Small intestine (tissue), 7 donors: Measurements from ENCODE around the gene LZTS2. TPM values are rescaled to one million over a fixed set of nuclear protein-coding genes. Genes with fewer than 3 reads are reported as not detected.

ENCODE experiments used
- DNase-seq, 2 donors: peaks; one replicate each; pipeline versions ENCODE4 v3.0.0 to v3.0.0-alpha.2; 2013
- FAIRE-seq: peaks from 2 replicates; lab custom pipeline; 2012; peaks lifted over from hg19 to GRCh38; lab: Jason Lieb, UNC
- H3K27ac ChIP-seq, 3 donors: one replicate each; pipeline ENCODE4 v1.5.1; 2013; ENCODE audit warnings: low read length in 2 of 3, mild to moderate bottlenecking in 2 of 3, control low read depth in 1 of 3, inconsistent platforms in 1 of 3, low read depth in 1 of 3, moderate library complexity in 1 of 3
- H3K27me3 ChIP-seq, 3 donors: one replicate each; pipeline ENCODE4 v1.6.1; 2013; ENCODE audit warnings: low read length in 3 of 3, inconsistent platforms in 1 of 3; ENCODE audit not compliant: control insufficient read depth in 3 of 3, insufficient read depth in 3 of 3
- H3K36me3 ChIP-seq, 3 donors: one replicate each; pipeline ENCODE4 v1.6.1; 2013; ENCODE audit warnings: low read length in 3 of 3, inconsistent platforms in 1 of 3, low read depth in 1 of 3, mild to moderate bottlenecking in 1 of 3, moderate library complexity in 1 of 3; ENCODE audit not compliant: control insufficient read depth in 3 of 3, insufficient read depth in 2 of 3
- H3K4me1 ChIP-seq, 3 donors: one replicate each; pipeline ENCODE4 v1.6.1; 2013; ENCODE audit warnings: low read length in 2 of 3, inconsistent platforms in 1 of 3, low read depth in 1 of 3, mild to moderate bottlenecking in 1 of 3, moderate library complexity in 1 of 3; ENCODE audit not compliant: control insufficient read depth in 3 of 3, insufficient read depth in 2 of 3
- H3K4me3 ChIP-seq, 3 donors: one replicate each; pipeline ENCODE4 v1.5.1; 2013; ENCODE audit warnings: low read length in 3 of 3, control low read depth in 1 of 3, inconsistent platforms in 1 of 3, low read depth in 1 of 3, mild to moderate bottlenecking in 1 of 3, moderate library complexity in 1 of 3
- H3K9me3 ChIP-seq, 2 donors: one replicate each; pipeline ENCODE4 v1.6.1; 2013; ENCODE audit warnings: low read depth in 1 of 2, low read length in 1 of 2; ENCODE audit not compliant: control insufficient read depth in 2 of 2, insufficient read depth in 1 of 2
- WGBS, 3 donors: extraction: QIAGEN DNeasy Blood & Tissue Kit; methylation state at CpG; one replicate each; pipeline ENCODE4 v1.1.7; 2013; 5-methylcytosine and 5-hydroxymethylcytosine counted together
- polyA plus RNA-seq, 4 donors: library from polyadenylated mRNA; stranded (reverse) in 3 of 4; unstranded in 1 of 4; fragments of 200-250 nt in 3 of 4; fragments of 120-200 nt in 1 of 4; gene quantifications; one replicate each; pipeline versions ENCODE4 v1.2.1 to v1.2.3, GENCODE V29; 2013
- donor health status: healthy with polysubstance abuse.
- donor health status: control.
- donor health status: control.
- donor health status: Bipolar disorder and iron deficiency.
- donor health status: healthy.

Gene LZTS2
- polyA plus RNA-seq, 4 donors, result 13.6 to 59.6 (median 29.0) TPM

DNA sequence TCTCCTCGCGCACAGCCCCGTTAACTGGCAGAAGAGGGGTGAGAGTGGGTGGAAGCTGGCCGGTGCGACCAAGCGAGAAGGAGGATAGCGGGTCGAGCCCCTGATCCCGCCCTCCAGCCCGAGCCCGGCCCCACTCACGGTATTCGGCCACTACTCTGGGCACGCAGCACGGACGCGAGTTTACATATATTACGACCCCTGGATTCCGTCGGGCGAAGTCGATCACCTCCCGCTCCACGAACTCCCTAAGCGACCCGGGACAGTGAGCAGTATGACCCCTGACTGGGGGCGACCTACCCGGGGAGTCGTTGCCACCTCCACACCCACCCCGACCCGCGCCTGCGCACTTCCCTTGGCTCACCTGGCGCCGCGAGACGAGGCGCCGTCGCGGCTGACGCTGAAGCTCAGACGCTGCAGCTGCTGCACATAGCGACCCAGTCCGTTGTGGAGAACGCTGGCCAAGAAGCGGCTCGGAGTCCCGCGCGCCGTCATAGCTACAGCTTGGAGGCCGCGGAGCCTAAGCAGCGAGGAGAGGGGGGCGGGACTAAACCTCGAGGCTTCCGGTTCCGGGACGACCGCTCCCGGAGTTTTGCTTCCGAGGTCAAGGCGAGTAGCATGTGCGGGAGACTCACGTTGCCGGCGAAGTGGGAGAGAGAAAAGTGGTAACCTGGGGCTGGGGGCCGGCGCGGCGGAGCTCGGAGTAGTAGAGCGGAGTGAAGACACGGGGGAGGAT lies 12.5 kb upstream of the LZTS2 start, which contains the start of the genes MRPL43 and TWNK:
Gene MRPL43, minus strand, starts transcription at position 546 of the 733 bp plus-strand sequence. Its CDS starts 54 bp downstream, at position 492.
Gene TWNK, plus strand, starts transcription at position 592 of the 733 bp plus-strand sequence. CDS start 668 bp downstream, outside the sequence.
- Histone ChIP-seq H3K9me3 (no peaks in the 10 kb centered on the region), H3K27ac (peak within 1 kb of the TSS; percentile 67 to 83 (median 77)), H3K4me1 (peaks cover 3 to 28% (median 5%) of the 10 kb centered on the region in 3 donors), H3K36me3 (peaks cover 2 to 77% (median 4%) of the 10 kb centered on the region in 3 donors), H3K27me3 (no peaks in the 10 kb centered on the region), H3K4me3 (peak within 1 kb of the TSS; percentile 80 to 92 (median 89))
- DNase-seq, result peak; percentile 84 to 94
- WGBS, 3 donors, result 0 to 1% (median 1%) methylated on average over 61 to 75 of the region's 75 CpGs
- FAIRE-seq, result no peak

DNA sequence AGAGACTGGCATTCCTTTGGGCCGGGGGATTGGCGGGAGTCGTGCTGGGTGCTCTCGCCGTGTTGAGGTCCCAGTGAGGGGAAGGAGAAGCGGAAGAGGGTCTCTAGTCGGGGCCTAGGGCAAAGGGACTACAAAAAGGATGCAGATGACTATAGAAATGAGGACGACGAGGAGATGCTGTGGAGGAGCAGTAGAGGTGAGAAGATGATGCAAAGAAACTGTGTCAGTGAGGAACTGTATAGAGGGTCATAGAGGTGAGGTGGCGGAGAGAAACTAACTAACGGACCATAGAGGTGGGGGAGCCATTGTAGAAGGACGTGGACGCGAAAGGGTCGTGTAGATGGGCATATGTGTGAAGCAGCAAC lies 11.9 kb upstream of the LZTS2 start:
- H3K36me3 ChIP-seq, result peaks cover 2 to 75% (median 4%) of the 10 kb centered on the region in 3 donors
- DNase-seq, result no peak
- 1% methylated on average over 15 of the region's 15 CpGs for WGBS, 3 donors
- peak overlapping the region; percentile 80 to 92 (median 89) for H3K4me3 ChIP-seq
- no peaks in the 10 kb centered on the region for H3K9me3 ChIP-seq
- no peak for FAIRE-seq
- no peaks in the 10 kb centered on the region for H3K27me3 ChIP-seq
- H3K27ac ChIP-seq, result peak overlapping the region in 1 of 3 donors; percentile 83
- peaks cover 3 to 28% (median 5%) of the 10 kb centered on the region in 3 donors for H3K4me1 ChIP-seq

DNA sequence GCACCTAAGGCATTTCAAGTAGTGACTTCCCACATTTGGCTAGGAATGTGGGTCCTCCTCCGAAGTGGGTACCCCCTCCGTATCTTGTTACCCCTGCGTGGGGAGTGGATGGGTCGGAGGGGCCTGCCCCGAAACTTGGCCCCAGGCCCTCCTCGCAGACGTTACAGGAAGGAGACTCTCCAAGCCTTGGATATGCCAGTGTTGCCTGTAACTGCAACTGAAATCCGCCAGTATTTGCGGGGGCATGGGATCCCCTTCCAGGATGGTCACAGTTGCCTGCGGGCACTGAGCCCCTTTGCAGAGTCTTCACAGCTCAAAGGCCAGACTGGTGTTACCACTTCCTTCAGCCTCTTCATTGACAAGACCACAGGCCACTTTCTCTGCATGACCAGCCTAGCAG lies 11.4 kb upstream of the LZTS2 start:
- peaks cover 2 to 75% (median 4%) of the 10 kb centered on the region in 3 donors for H3K36me3 ChIP-seq
- DNase-seq (no peak), FAIRE-seq (no peak)
- H3K27ac ChIP-seq, result no peak overlapping the region
- no peaks in the 10 kb centered on the region for H3K27me3 ChIP-seq
- H3K9me3 ChIP-seq, result no peaks in the 10 kb centered on the region
- peak overlapping the region; percentile 80 to 92 (median 89) for H3K4me3 ChIP-seq
- peaks cover 3 to 28% (median 5%) of the 10 kb centered on the region in 3 donors for H3K4me1 ChIP-seq
- WGBS, 3 donors, result 55 to 71% (median 65%) methylated on average over 10 of the region's 10 CpGs

DNA sequence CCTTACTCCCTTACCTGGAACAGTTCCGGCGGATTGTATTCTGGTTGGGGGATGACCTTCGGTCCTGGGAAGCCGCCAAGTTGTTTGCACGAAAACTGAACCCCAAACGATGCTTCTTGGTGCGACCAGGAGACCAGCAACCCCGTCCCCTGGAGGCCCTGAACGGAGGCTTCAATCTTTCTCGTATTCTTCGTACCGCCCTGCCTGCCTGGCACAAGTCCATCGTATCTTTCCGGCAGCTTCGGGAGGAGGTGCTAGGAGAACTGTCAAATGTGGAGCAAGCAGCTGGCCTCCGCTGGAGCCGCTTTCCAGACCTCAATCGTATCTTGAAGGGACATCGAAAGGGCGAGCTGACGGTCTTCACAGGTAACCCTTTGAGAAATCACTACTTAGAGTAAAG lies 10.5 kb upstream of the LZTS2 start:
- 84 to 89% (median 88%) methylated on average over 21 of the region's 21 CpGs for WGBS, 3 donors
- no peak overlapping the region for H3K4me3 ChIP-seq
- H3K27ac ChIP-seq, result no peak overlapping the region
- H3K27me3 ChIP-seq, result no peaks in the 10 kb centered on the region
- H3K9me3 ChIP-seq, result no peaks in the 10 kb centered on the region
- peaks cover 2 to 74% (median 4%) of the 10 kb centered on the region in 3 donors for H3K36me3 ChIP-seq
- peaks cover 3 to 28% (median 5%) of the 10 kb centered on the region in 3 donors for H3K4me1 ChIP-seq
- DNase-seq (no peak), FAIRE-seq (no peak)

DNA sequence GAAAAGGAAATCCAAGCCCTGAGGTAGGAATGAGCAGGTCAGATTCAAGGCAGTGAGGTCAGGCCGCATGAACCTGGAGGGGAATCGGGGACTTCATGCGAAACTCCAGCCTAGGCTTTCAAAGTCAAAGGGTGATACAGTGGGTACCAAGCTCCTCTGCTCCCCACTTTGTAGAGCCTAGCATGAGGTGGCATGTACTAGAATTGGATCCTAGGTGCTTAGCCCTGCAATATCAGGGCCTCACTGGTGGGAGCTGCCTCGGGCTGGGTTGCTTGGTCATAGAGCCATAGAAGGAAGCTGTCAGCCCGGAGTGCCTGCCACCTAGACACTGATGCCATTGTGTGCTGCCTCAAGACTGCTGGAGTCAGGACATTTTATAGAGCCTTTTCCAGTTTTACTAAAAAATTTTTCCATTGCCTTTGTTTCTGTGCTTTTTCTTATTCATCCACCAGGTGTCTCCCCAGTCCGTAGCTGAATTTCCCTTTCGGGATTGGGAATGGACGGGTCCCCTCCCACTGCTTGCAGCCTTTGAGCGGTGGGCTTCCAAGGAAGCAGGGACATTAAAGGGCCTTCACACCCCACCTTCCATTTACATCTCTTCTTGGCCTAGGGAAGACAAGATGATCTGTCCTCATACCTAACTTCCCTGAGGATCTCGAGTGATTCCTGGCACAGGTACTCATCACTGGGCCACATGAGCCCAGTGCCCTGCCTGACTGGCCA lies 5.5 kb upstream of the LZTS2 start:
- FAIRE-seq, result no peak
- Histone ChIP-seq H3K4me3 (no peak overlapping the region), H3K36me3 (peaks cover 0 to 48% (median 4%) of the 10 kb centered on the region in 3 donors), H3K27ac (no peak overlapping the region), H3K27me3 (no peaks in the 10 kb centered on the region), H3K9me3 (no peaks in the 10 kb centered on the region), H3K4me1 (peaks cover 3 to 18% (median 3%) of the 10 kb centered on the region in 3 donors)
- WGBS, 3 donors, result 54 to 61% (median 61%) methylated on average over 10 of the region's 10 CpGs
- DNase-seq, result peak; percentile 47 to 49

DNA sequence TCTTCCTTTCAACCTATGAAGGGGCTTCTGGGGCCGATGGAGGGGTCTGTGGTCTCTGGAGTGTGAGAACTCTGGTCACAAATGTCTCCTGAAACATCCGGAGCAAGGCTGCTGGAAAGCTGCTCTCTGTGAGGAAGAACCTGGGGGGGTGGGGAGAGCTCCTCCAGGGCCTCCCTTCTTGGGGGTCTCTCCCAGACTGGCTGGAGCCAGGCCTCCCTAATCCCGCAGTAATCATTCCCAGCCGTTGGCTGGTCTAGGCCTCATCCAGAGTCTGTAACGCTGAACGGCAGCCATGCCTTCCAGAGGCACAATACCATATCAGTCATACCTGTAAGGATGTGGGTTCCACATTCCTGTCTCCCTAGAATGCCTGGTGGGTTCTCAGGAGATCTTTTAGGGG lies 4.4 kb upstream of the LZTS2 start:
- FAIRE-seq (no peak), DNase-seq (no peak)
- H3K4me3 ChIP-seq, result no peak overlapping the region
- H3K36me3 ChIP-seq, result peaks cover 0 to 38% (median 4%) of the 10 kb centered on the region in 3 donors
- no peaks in the 10 kb centered on the region for H3K9me3 ChIP-seq
- H3K27ac ChIP-seq, result no peak overlapping the region
- WGBS, 3 donors, result 67 to 79% (median 74%) methylated on average over 6 of the region's 6 CpGs
- peaks cover 3 to 18% (median 3%) of the 10 kb centered on the region in 3 donors for H3K4me1 ChIP-seq
- no peaks in the 10 kb centered on the region for H3K27me3 ChIP-seq

DNA sequence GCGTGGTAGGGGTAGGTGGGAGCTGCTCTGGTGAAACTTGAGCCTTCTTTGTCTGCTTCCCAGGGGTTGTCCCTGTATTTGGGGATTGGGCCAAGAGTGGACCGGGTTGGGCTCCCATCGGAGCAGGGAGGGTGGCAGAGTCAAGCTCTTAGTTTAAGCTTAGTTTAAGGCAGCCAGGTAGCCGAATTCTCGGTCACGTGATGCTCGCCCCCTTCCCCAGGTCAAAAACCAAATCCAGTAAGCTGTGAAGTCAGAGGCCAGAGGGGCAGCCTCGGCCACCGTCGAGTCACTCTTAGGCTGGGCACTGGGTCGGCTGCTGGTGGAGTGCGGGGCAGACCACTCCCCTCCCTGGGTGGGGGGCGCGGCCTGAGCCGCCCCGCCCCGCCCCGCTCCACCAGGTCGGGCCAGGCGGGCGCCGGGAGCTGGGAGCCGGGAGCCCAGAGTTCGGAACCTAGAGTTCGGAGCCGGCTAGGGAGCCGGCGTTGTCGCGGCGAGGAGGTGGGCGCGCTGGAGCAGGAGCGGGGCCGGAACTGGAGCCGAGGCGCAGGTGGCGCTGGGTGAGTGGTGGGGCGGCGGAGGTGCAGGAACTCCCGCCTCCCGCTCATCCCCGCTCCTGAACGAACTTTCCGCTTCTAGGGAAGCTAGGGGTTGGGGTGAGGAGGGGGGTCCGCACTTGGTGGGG lies 2.8 kb upstream of the LZTS2 start:
- no peak for FAIRE-seq
- 2 to 5% (median 3%) methylated on average over 37 to 46 of the region's 46 CpGs for WGBS, 3 donors
- Histone ChIP-seq H3K4me3 (peak overlapping the region; percentile 66 to 86 (median 84)), H3K4me1 (peaks cover 3 to 32% (median 3%) of the 10 kb centered on the region in 3 donors), H3K27me3 (no peaks in the 10 kb centered on the region), H3K36me3 (peaks cover 0 to 27% (median 0%) of the 10 kb centered on the region in 3 donors), H3K9me3 (no peaks in the 10 kb centered on the region), H3K27ac (peak overlapping the region; percentile 69 to 96 (median 93))
- peak in 1 of 2 donors; percentile 77 for DNase-seq
